KMS-11 (cell line): ENCODE data around the gene CFAP47.

Experiments
- H2AFZ ChIP-seq: fragments of 200-600 bp; sonication (generic); 2 replicates; pipeline ENCODE4 v1.6.1; 2016; ENCODE audit warnings: antibody characterized with exemption, mixed run types, low read depth
- H3K27ac ChIP-seq: fragments of 200-600 bp; sonication (generic); 2 replicates; pipeline ENCODE4 v1.6.1; 2016; ENCODE audit warnings: mild to moderate bottlenecking, mixed run types
- H3K27me3 ChIP-seq: fragments of 200-600 bp; sonication (generic); 2 replicates; pipeline ENCODE4 v1.6.1; 2017; ENCODE audit warnings: mild to moderate bottlenecking, low read depth, mixed run types, moderate library complexity; ENCODE audit not compliant: insufficient read depth
- H3K36me3 ChIP-seq: fragments of 200-600 bp; sonication (generic); 2 replicates; pipeline ENCODE4 v1.6.1; 2017; ENCODE audit warnings: mild to moderate bottlenecking, mixed run types; ENCODE audit not compliant: insufficient read depth
- H3K4me1 ChIP-seq: fragments of 200-600 bp; sonication (generic); 2 replicates; pipeline ENCODE4 v1.6.1; 2016; ENCODE audit warnings: mild to moderate bottlenecking, low read depth, mixed run types; ENCODE audit not compliant: poor library complexity, severe bottlenecking
- H3K4me2 ChIP-seq: fragments of 200-600 bp; sonication (generic); 2 replicates; pipeline ENCODE4 v1.7.0; 2016; ENCODE audit warnings: mild to moderate bottlenecking, mixed run types
- H3K4me3 ChIP-seq: fragments of 200-600 bp; sonication (generic); IDR thresholded peaks from 2 replicates; pipeline ENCODE4 v1.6.1; 2017; ENCODE audit warnings: low read depth, low read length, mixed read lengths; ENCODE audit not compliant: insufficient read depth
- H3K79me2 ChIP-seq: fragments of 200-600 bp; sonication (generic); 2 replicates; pipeline ENCODE4 v1.6.1; 2016; ENCODE audit warnings: low read depth, mixed run types; ENCODE audit not compliant: insufficient read depth
- H3K9ac ChIP-seq: fragments of 200-600 bp; sonication (generic); 2 replicates; pipeline ENCODE4 v1.6.1; 2016; ENCODE audit warnings: mild to moderate bottlenecking, mixed run types
- H4K20me1 ChIP-seq: fragments of 200-600 bp; sonication (generic); 2 replicates; pipeline ENCODE4 v1.6.1; 2016; ENCODE audit warnings: mild to moderate bottlenecking, mixed run types; ENCODE audit not compliant: insufficient read depth
- CTCF ChIP-seq: fragments of 200-600 bp; sonication (generic); conservative IDR thresholded peaks from 2 replicates; pipeline ENCODE4 v1.6.1; 2017; ENCODE audit warnings: low read depth, mild to moderate bottlenecking, antibody characterized with exemption, low read length, moderate library complexity, mixed read lengths

The CFAP47 gene

GRCh38 chrX:36266155-36266554 lies 346.6 kb downstream of the CFAP47 start:
- Histone ChIP-seq H4K20me1 (no peaks in the 10 kb centered on the region), H3K4me1 (no peaks in the 10 kb centered on the region), H3K27ac (no peak overlapping the region), H3K36me3 (no peaks in the 10 kb centered on the region), H3K27me3 (no peaks in the 10 kb centered on the region), H3K4me2 (no peak overlapping the region), H3K79me2 (no peaks in the 10 kb centered on the region), H3K9ac (no peak overlapping the region), H2AFZ (no peak overlapping the region), H3K4me3 (no peak overlapping the region)
- TF ChIP-seq CTCF = no peak

DNA sequence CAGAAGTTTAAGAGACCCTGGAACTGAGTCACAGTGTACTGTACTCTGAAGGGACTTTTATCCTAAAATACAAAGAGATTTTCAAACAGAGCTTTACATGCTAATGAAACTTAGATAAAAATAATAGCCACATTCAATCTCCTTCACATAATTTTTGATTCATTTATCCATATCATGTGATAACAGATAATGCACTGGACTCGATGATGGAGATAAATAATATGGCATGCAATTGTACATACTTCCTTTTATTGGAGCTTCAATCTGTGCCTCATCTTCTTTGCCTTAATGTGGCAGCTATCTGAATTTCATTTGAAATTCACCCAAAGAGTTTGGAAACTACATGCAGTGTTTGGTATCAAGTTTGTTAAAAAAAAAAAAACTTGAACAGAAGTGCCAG lies 390.6 kb downstream of the CFAP47 start:
- Histone ChIP-seq H4K20me1 (no peaks in the 10 kb centered on the region), H3K4me1 (no peaks in the 10 kb centered on the region), H3K36me3 (no peaks in the 10 kb centered on the region), H2AFZ (no peak overlapping the region), H3K27me3 (no peaks in the 10 kb centered on the region), H3K27ac (no peak overlapping the region), H3K4me3 (no peak overlapping the region), H3K4me2 (no peak overlapping the region), H3K79me2 (no peaks in the 10 kb centered on the region), H3K9ac (no peak overlapping the region)
- TF ChIP-seq CTCF = no peak

DNA sequence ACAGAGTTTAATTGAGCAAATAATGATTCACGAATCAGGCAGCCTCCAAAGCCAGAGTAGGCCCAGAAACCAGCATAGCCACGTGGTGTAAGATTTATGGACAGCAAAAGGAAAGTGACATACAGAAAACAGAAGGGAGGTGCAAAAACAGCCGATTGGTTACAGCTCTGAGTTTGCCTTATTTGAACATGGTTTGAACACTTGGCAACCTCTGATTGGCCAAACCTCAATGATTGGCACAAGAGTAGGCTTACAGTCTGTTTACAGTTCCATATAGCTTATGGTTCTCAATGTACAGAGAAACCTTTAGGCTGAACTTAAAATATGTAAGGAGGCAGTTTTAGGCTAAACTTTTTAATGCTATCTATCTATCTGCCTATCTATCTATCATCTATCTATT lies 394.8 kb downstream of the CFAP47 start:
- H4K20me1 ChIP-seq = no peaks in the 10 kb centered on the region
- no peak overlapping the region for H3K4me3 ChIP-seq
- no peak overlapping the region for H3K27ac ChIP-seq
- H3K4me1 ChIP-seq = no peaks in the 10 kb centered on the region
- TF ChIP-seq CTCF = no peak
- no peak overlapping the region for H3K4me2 ChIP-seq
- no peaks in the 10 kb centered on the region for H3K36me3 ChIP-seq
- no peak overlapping the region for H2AFZ ChIP-seq
- H3K27me3 ChIP-seq = no peaks in the 10 kb centered on the region
- no peaks in the 10 kb centered on the region for H3K79me2 ChIP-seq
- H3K9ac ChIP-seq = no peak overlapping the region

GRCh38 chrX:36334572-36334971 lies 415.0 kb downstream of the CFAP47 start:
- Histone ChIP-seq H3K4me3 (no peak overlapping the region), H4K20me1 (no peaks in the 10 kb centered on the region), H3K4me1 (no peaks in the 10 kb centered on the region), H3K27me3 (no peaks in the 10 kb centered on the region), H2AFZ (no peak overlapping the region), H3K36me3 (no peaks in the 10 kb centered on the region), H3K27ac (no peak overlapping the region), H3K9ac (no peak overlapping the region), H3K4me2 (no peak overlapping the region), H3K79me2 (no peaks in the 10 kb centered on the region)
- no peak for TF ChIP-seq CTCF

- no peak overlapping the region for H2AFZ ChIP-seq
- no peak for TF ChIP-seq CTCF
- H3K79me2 ChIP-seq = no peaks in the 10 kb centered on the region
- H3K27ac ChIP-seq = no peak overlapping the region
- H3K9ac ChIP-seq = no peak overlapping the region
- no peaks in the 10 kb centered on the region for H3K4me1 ChIP-seq
- no peaks in the 10 kb centered on the region for H4K20me1 ChIP-seq
- no peaks in the 10 kb centered on the region for H3K27me3 ChIP-seq
- H3K4me2 ChIP-seq = no peak overlapping the region
- no peak overlapping the region for H3K4me3 ChIP-seq
- H3K36me3 ChIP-seq = no peaks in the 10 kb centered on the region
Measured at GRCh38 chrX:36336751-36337150, 417.2 kb downstream of the CFAP47 start.
